WTC11 (cell line): Measurements from ENCODE around the gene ATPAF1. TPM values are rescaled to one million over a fixed set of nuclear protein-coding genes. Genes with fewer than 3 reads are reported as not detected.

Experiments used
- ATAC-seq: fragments of 200-7000 bp; cut with Tn5 transposase; 2 replicates; pipeline ENCODE4 v1.10.0; 2021; ENCODE audit warnings: mild to moderate bottlenecking, moderate library complexity
- CTCF ChIA-PET: fragments of 300-600 bp; sonication (Branson Sonifier 250); formaldehyde crosslinking; loops from one replicate; lab custom pipeline; 2021; ENCODE audit warnings: antibody characterized with exemption; lab: Charles Lee
- POLR2A ChIA-PET: fragments of 350-600 bp; sonication (Branson Sonifier 250); formaldehyde crosslinking; loops from one replicate; lab custom pipeline; 2021; ENCODE audit warnings: antibody characterized with exemption; lab: Charles Lee
- DNase-seq: peaks from one replicate; pipeline ENCODE4 v3.0.0; 2021; ENCODE audit warnings: low spot score
- H3K27ac Mint-ChIP-seq: 2 replicates; pipeline ENCODE4 v1.8.0; 2021; ENCODE audit warnings: mixed read lengths
- H3K27me3 Mint-ChIP-seq: 2 replicates; pipeline ENCODE4 v1.8.0; 2021; ENCODE audit warnings: low read depth, mild to moderate bottlenecking, moderate library complexity, mixed read lengths
- H3K36me3 Mint-ChIP-seq: 2 replicates; pipeline ENCODE4 v1.8.0; 2021; ENCODE audit warnings: mixed read lengths
- H3K4me1 Mint-ChIP-seq: 2 replicates; pipeline ENCODE4 v1.8.0; 2022; ENCODE audit warnings: mixed read lengths
- H3K4me3 Mint-ChIP-seq: 2 replicates; pipeline ENCODE4 v1.8.0; 2021; ENCODE audit warnings: mild to moderate bottlenecking, moderate library complexity, mixed read lengths
- H3K9me3 Mint-ChIP-seq: 2 replicates; pipeline ENCODE4 v1.8.0; 2021; ENCODE audit warnings: mixed read lengths
- ATF1 ChIP-seq: sonication (generic); formaldehyde crosslinking; IDR thresholded peaks from 2 replicates; pipeline ENCODE4 v1.8.1; 2023; ENCODE audit warnings: mild to moderate bottlenecking, moderate library complexity, missing genetic modification reagents
- E2F4 ChIP-seq: sonication (generic); formaldehyde crosslinking; IDR thresholded peaks from 2 replicates; pipeline ENCODE4 v1.8.1; 2022; ENCODE audit warnings: low read depth, mild to moderate bottlenecking, moderate library complexity, missing genetic modification reagents, borderline replicate concordance
- ESRRA ChIP-seq: sonication (generic); formaldehyde crosslinking; IDR thresholded peaks from 2 replicates; pipeline ENCODE4 v1.8.1; 2022; ENCODE audit warnings: mild to moderate bottlenecking, missing genetic modification reagents, borderline replicate concordance
- ETV6 ChIP-seq: sonication (generic); formaldehyde crosslinking; IDR thresholded peaks from 2 replicates; pipeline ENCODE4 v1.8.1; 2022; ENCODE audit warnings: mild to moderate bottlenecking, missing genetic modification reagents
- GABPB1 ChIP-seq: sonication (generic); formaldehyde crosslinking; IDR thresholded peaks from 2 replicates; pipeline ENCODE4 v1.8.1; 2023; ENCODE audit warnings: mild to moderate bottlenecking, missing genetic modification reagents
- HMGXB4 ChIP-seq: sonication (generic); formaldehyde crosslinking; IDR thresholded peaks from 2 replicates; pipeline ENCODE4 v1.8.1; 2023; ENCODE audit warnings: mild to moderate bottlenecking, moderate library complexity, missing genetic modification reagents
- IRF2 ChIP-seq: sonication (generic); formaldehyde crosslinking; IDR thresholded peaks from 2 replicates; pipeline ENCODE4 v1.8.0; 2022; ENCODE audit warnings: low read depth, missing genetic modification reagents, borderline replicate concordance
- JUN ChIP-seq: sonication (generic); formaldehyde crosslinking; IDR thresholded peaks from 2 replicates; pipeline ENCODE4 v1.8.0; 2023; ENCODE audit warnings: mild to moderate bottlenecking, missing genetic modification reagents
- MYBL2 ChIP-seq: sonication (generic); formaldehyde crosslinking; IDR thresholded peaks from 2 replicates; pipeline ENCODE4 v1.8.1; 2023; ENCODE audit warnings: mild to moderate bottlenecking, moderate library complexity, missing genetic modification reagents
- NR2C2 ChIP-seq: sonication (generic); formaldehyde crosslinking; IDR thresholded peaks from 2 replicates; pipeline ENCODE4 v1.8.0; 2022; ENCODE audit warnings: mild to moderate bottlenecking, missing genetic modification reagents
- OVOL2 ChIP-seq: fragments of 250-450 bp; sonication (Bioruptor Pico); IDR thresholded peaks from 2 replicates; pipeline ENCODE4 v1.9.0; 2021; ENCODE audit warnings: mild to moderate bottlenecking, borderline replicate concordance
- SMAD4 ChIP-seq: sonication (generic); formaldehyde crosslinking; IDR thresholded peaks from 2 replicates; pipeline ENCODE4 v1.8.0; 2022; ENCODE audit warnings: mild to moderate bottlenecking, missing genetic modification reagents
- TCF7 ChIP-seq: sonication (generic); formaldehyde crosslinking; IDR thresholded peaks from 2 replicates; pipeline ENCODE4 v1.8.0; 2022; ENCODE audit warnings: mild to moderate bottlenecking, low read depth, missing genetic modification reagents, moderate library complexity
- ZBTB43 ChIP-seq: sonication (generic); formaldehyde crosslinking; IDR thresholded peaks from 2 replicates; pipeline ENCODE4 v1.8.1; 2023; ENCODE audit warnings: mild to moderate bottlenecking, missing genetic modification reagents
- ZMAT4 ChIP-seq: fragments of 250-450 bp; sonication (Bioruptor Pico); IDR thresholded peaks from 2 replicates; pipeline ENCODE4 v1.9.0; 2021; ENCODE audit warnings: mild to moderate bottlenecking
- ZNF671 ChIP-seq: fragments of 250-450 bp; sonication (Bioruptor Pico); IDR thresholded peaks from 2 replicates; pipeline ENCODE4 v1.8.0; 2021; ENCODE audit warnings: mild to moderate bottlenecking
- total RNA-seq: library from RNA; stranded (reverse); gene quantifications from 3 replicates; pipeline ENCODE4 v1.2.3, GENCODE V29; 2021
- TF ChIP-seq, protein P1 (sequence below): sonication (generic); formaldehyde crosslinking; conservative IDR thresholded peaks from 2 replicates; pipeline ENCODE4 v1.8.1; 2023; ENCODE audit warnings: mild to moderate bottlenecking, low read depth, missing genetic modification reagents, moderate library complexity
- TF ChIP-seq, protein P2 (sequence below): sonication (generic); formaldehyde crosslinking; IDR thresholded peaks from 2 replicates; pipeline ENCODE4 v1.8.1; 2023; ENCODE audit warnings: mild to moderate bottlenecking, missing genetic modification reagents, moderate library complexity
- TF ChIP-seq, protein P3 (sequence below): sonication (generic); formaldehyde crosslinking; IDR thresholded peaks from 2 replicates; pipeline ENCODE4 v1.8.0; 2022; ENCODE audit warnings: missing genetic modification reagents
- TF ChIP-seq, protein P4 (sequence below): sonication (generic); formaldehyde crosslinking; IDR thresholded peaks from 2 replicates; pipeline ENCODE4 v1.8.1; 2022; ENCODE audit warnings: missing genetic modification reagents, borderline replicate concordance

ATPAF1 gene
- total RNA-seq, 1 experiment from 2014 or later = 35.7 TPM

DNA sequence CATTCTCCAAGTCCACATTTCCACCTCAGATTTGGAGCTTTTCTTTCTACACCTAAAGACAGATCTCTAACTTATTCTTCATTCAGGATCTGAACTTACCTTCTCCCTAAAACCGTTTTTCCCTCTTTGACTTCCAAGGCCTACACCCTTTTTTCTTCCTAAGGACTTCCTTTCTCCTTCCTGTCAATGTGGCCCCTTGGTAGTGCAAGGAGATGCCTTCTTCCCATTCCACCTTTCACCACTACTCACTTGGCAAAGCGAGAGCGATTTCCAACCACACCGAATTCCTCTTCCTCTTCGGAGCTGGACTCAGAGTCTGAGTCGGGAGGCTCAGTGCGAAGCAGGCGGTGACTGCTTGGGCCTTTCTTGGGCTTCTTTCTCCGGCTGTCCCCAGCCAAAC is 49.5 kb upstream of the ATPAF1 start:
- ChIA-PET POLR2A (no interaction called here), CTCF (interaction anchor here (1.8 to 2.6 kb wide), 2 partner anchors 95 to 97 kb away, joined by 4 to 7 read pairs; no protein-coding TSS in a partner anchor)
- H3K4me1 Mint-ChIP-seq = peaks cover 23% of the 10 kb centered on the region
- H3K4me3 Mint-ChIP-seq = peak overlapping the region; percentile 95
- peak overlapping the region; percentile 35 for H3K27ac Mint-ChIP-seq
- no peaks in the 10 kb centered on the region for H3K9me3 Mint-ChIP-seq
- H3K36me3 Mint-ChIP-seq = peaks cover 21% of the 10 kb centered on the region
- DNase-seq (no peak), ATAC-seq (no peak)
- no peaks in the 10 kb centered on the region for H3K27me3 Mint-ChIP-seq
- no peak for TF ChIP-seq MYBL2 (CRISPR knock-in tag)
- TF ChIP-seq JUN (CRISPR knock-in tag) = no peak
- TF ChIP-seq NR2C2 (CRISPR knock-in tag) = no peak
- TF ChIP-seq, protein P1, sequence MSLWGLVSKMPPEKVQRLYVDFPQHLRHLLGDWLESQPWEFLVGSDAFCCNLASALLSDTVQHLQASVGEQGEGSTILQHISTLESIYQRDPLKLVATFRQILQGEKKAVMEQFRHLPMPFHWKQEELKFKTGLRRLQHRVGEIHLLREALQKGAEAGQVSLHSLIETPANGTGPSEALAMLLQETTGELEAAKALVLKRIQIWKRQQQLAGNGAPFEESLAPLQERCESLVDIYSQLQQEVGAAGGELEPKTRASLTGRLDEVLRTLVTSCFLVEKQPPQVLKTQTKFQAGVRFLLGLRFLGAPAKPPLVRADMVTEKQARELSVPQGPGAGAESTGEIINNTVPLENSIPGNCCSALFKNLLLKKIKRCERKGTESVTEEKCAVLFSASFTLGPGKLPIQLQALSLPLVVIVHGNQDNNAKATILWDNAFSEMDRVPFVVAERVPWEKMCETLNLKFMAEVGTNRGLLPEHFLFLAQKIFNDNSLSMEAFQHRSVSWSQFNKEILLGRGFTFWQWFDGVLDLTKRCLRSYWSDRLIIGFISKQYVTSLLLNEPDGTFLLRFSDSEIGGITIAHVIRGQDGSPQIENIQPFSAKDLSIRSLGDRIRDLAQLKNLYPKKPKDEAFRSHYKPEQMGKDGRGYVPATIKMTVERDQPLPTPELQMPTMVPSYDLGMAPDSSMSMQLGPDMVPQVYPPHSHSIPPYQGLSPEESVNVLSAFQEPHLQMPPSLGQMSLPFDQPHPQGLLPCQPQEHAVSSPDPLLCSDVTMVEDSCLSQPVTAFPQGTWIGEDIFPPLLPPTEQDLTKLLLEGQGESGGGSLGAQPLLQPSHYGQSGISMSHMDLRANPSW = no peak
- no peak for TF ChIP-seq ETV6 (CRISPR knock-in tag)
- no peak for TF ChIP-seq ATF1 (CRISPR knock-in tag)
- TF ChIP-seq, protein P2, sequence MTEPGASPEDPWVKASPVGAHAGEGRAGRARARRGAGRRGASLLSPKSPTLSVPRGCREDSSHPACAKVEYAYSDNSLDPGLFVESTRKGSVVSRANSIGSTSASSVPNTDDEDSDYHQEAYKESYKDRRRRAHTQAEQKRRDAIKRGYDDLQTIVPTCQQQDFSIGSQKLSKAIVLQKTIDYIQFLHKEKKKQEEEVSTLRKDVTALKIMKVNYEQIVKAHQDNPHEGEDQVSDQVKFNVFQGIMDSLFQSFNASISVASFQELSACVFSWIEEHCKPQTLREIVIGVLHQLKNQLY = no peak
- no peak for TF ChIP-seq IRF2 (CRISPR knock-in tag)
- TF ChIP-seq HMGXB4 (CRISPR knock-in tag) = no peak
- TF ChIP-seq GABPB1 (CRISPR knock-in tag) = no peak
- TF ChIP-seq OVOL2 = no peak

DNA sequence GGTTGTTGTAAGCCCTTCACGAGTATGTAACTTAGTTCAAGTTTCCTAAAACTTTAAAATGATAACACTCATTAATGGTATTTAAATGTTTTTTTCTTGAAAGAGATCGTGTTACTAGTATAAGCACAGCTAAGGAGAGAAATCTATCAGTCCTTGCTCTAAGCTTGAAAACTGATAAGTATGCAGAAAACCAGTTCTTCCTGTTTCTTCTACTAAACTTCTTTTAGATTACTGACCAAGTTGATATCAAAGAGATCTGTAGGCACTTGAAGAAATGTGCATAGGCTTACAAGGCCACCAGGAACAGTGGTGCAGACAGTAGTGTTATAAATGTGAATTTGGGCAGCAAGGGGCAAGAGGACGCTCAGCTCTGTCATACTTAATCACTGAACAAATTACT is 46.8 kb upstream of the ATPAF1 start:
- H3K4me3 Mint-ChIP-seq = no peak overlapping the region
- CTCF ChIA-PET = no interaction called here
- H3K9me3 Mint-ChIP-seq = no peaks in the 10 kb centered on the region
- H3K36me3 Mint-ChIP-seq = peaks cover 27% of the 10 kb centered on the region
- no peak overlapping the region for H3K27ac Mint-ChIP-seq
- H3K4me1 Mint-ChIP-seq = peaks cover 23% of the 10 kb centered on the region
- ATAC-seq (no peak), DNase-seq (no peak)
- POLR2A ChIA-PET = no interaction called here
- H3K27me3 Mint-ChIP-seq = no peaks in the 10 kb centered on the region
- TF ChIP-seq NR2C2 (CRISPR knock-in tag) (no peak), ZNF671 (CRISPR knock-in tag) (no peak), ZMAT4 (CRISPR knock-in tag) (no peak), ZBTB43 (CRISPR knock-in tag) (no peak), E2F4 (CRISPR knock-in tag) (no peak), HMGXB4 (CRISPR knock-in tag) (no peak), TCF7 (CRISPR knock-in tag) (no peak), SMAD4 (CRISPR knock-in tag) (no peak), ESRRA (CRISPR knock-in tag) (no peak)
- TF ChIP-seq, protein P3, sequence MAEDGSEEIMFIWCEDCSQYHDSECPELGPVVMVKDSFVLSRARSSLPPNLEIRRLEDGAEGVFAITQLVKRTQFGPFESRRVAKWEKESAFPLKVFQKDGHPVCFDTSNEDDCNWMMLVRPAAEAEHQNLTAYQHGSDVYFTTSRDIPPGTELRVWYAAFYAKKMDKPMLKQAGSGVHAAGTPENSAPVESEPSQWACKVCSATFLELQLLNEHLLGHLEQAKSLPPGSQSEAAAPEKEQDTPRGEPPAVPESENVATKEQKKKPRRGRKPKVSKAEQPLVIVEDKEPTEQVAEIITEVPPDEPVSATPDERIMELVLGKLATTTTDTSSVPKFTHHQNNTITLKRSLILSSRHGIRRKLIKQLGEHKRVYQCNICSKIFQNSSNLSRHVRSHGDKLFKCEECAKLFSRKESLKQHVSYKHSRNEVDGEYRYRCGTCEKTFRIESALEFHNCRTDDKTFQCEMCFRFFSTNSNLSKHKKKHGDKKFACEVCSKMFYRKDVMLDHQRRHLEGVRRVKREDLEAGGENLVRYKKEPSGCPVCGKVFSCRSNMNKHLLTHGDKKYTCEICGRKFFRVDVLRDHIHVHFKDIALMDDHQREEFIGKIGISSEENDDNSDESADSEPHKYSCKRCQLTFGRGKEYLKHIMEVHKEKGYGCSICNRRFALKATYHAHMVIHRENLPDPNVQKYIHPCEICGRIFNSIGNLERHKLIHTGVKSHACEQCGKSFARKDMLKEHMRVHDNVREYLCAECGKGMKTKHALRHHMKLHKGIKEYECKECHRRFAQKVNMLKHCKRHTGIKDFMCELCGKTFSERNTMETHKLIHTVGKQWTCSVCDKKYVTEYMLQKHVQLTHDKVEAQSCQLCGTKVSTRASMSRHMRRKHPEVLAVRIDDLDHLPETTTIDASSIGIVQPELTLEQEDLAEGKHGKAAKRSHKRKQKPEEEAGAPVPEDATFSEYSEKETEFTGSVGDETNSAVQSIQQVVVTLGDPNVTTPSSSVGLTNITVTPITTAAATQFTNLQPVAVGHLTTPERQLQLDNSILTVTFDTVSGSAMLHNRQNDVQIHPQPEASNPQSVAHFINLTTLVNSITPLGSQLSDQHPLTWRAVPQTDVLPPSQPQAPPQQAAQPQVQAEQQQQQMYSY (CRISPR knock-in tag) = no peak
- TF ChIP-seq, protein P4, sequence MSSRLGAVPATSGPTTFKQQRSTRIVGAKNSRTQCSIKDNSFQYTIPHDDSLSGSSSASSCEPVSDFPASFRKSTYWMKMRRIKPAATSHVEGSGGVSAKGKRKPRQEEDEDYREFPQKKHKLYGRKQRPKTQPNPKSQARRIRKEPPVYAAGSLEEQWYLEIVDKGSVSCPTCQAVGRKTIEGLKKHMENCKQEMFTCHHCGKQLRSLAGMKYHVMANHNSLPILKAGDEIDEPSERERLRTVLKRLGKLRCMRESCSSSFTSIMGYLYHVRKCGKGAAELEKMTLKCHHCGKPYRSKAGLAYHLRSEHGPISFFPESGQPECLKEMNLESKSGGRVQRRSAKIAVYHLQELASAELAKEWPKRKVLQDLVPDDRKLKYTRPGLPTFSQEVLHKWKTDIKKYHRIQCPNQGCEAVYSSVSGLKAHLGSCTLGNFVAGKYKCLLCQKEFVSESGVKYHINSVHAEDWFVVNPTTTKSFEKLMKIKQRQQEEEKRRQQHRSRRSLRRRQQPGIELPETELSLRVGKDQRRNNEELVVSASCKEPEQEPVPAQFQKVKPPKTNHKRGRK = no peak
